HepG2 (cell line): ENCODE measurements around the gene EFNA2. TPM values are rescaled to one million over a fixed set of nuclear protein-coding genes. Genes with fewer than 3 reads are reported as not detected.
A peak's percentile ranks its signal among the peaks of the same experiment; 100 is the strongest.

Experiments used
- ATAC-seq: fragments of 200-7000 bp; cut with Tn5 transposase; 3 replicates; pipeline ENCODE4 v1.9.1; 2020; ENCODE audit warnings: mild to moderate bottlenecking, moderate library complexity
- BruUV-seq: library from RNA; stranded (reverse); fragments of 400-500 nt; replicated peaks from 2 replicates; lab custom pipeline; 2021; lab: Mats Ljungman, UMichigan
- CTCF ChIA-PET: fragments of 300-600 bp; formaldehyde crosslinking; extraction: SDS; loops from one replicate; lab custom pipeline; 2021; ENCODE audit warnings: low total read pairs, inconsistent platforms, low intra/inter-chr PET ratio; lab: Yijun Ruan, JAX
- POLR2A ChIA-PET: fragments of 350-600 bp; sonication (Branson Sonifier 250); formaldehyde crosslinking; loops from one replicate; lab custom pipeline; 2020; ENCODE audit warnings: antibody characterized with exemption, inconsistent platforms; lab: Yijun Ruan, JAX
- DNase-seq: peaks from one replicate; pipeline ENCODE4 v3.0.0-alpha.2; 2015; ENCODE audit warnings: low spot score
- FAIRE-seq: peaks from 3 replicates; lab custom pipeline; 2011; peaks lifted over from hg19 to GRCh38; lab: Jason Lieb, UNC
- H2AFZ ChIP-seq: one replicate; pipeline ENCODE4 v1.6.1; 2011; ENCODE audit warnings: low read length, inconsistent platforms
- H3K27ac ChIP-seq: fragments of 300-600 bp; 3 replicates; pipeline ENCODE4 v1.8.0; 2011; ENCODE audit warnings: mixed run types, mild to moderate bottlenecking, mixed read lengths, low read length, inconsistent platforms; ENCODE audit not compliant: insufficient read depth; ENCODE audit errors: extremely low read length
- H3K27me3 ChIP-seq, 2 experiments: fragments of 200-600 bp in 1 of 2; 2 replicates in 1 of 2; 3 replicates in 1 of 2; pipeline versions ENCODE4 v1.6.0 to v1.8.0; 2011; ENCODE audit warnings: low read length in 2 of 2, mild to moderate bottlenecking in 2 of 2, moderate library complexity in 2 of 2, inconsistent platforms in 1 of 2; ENCODE audit not compliant: insufficient read depth in 2 of 2, control insufficient read depth in 1 of 2
- H3K36me3 ChIP-seq, 2 experiments: fragments of 200-600 bp in 1 of 2; replicated peaks in 1 of 2; 2 replicates in 1 of 2; 3 replicates in 1 of 2; pipeline versions ENCODE4 v1.5.1 to v1.8.0; 2011; ENCODE audit warnings: low read length in 2 of 2, inconsistent platforms in 1 of 2; ENCODE audit not compliant: insufficient read depth in 2 of 2, control insufficient read depth in 1 of 2
- H3K4me1 ChIP-seq: 2 replicates; pipeline ENCODE4 v1.5.1; 2012; ENCODE audit warnings: low read length, inconsistent platforms; ENCODE audit not compliant: insufficient read depth
- H3K4me2 ChIP-seq: 2 replicates; pipeline ENCODE4 v1.6.0; 2011; ENCODE audit warnings: low read depth, low read length, inconsistent platforms
- H3K4me3 ChIP-seq, 3 experiments: fragments of 200-600 bp in 1 of 3; sonication (generic), shearing (Covaris generic) in 1 of 3; replicated peaks in 1 of 3; 2 replicates each; pipeline ENCODE4 v1.5.1; 2011 to 2016; ENCODE audit warnings: low read length in 3 of 3, inconsistent platforms in 2 of 3, low read depth in 2 of 3, mild to moderate bottlenecking in 2 of 3, control low read depth in 1 of 3, mixed read lengths in 1 of 3; ENCODE audit not compliant: insufficient read depth in 1 of 3
- H3K79me2 ChIP-seq: one replicate; pipeline ENCODE4 v1.6.1; 2011; ENCODE audit warnings: low read length, inconsistent platforms; ENCODE audit not compliant: insufficient read depth
- H3K9ac ChIP-seq: 2 replicates; pipeline ENCODE4 v1.6.0; 2011; ENCODE audit warnings: mild to moderate bottlenecking, low read depth, low read length, inconsistent platforms; ENCODE audit not compliant: insufficient read depth
- H3K9me3 ChIP-seq: 2 replicates; pipeline ENCODE4 v1.5.1; 2012; ENCODE audit warnings: mild to moderate bottlenecking, low read length
- H4K20me1 ChIP-seq: 2 replicates; pipeline ENCODE4 v1.6.0; 2011; ENCODE audit warnings: inconsistent platforms, mild to moderate bottlenecking, low read length, moderate library complexity; ENCODE audit not compliant: insufficient read depth
- ARID2 ChIP-seq: sonication (generic); formaldehyde crosslinking; IDR thresholded peaks from 2 replicates; pipeline ENCODE4 v1.8.1; 2022; ENCODE audit warnings: mild to moderate bottlenecking, missing genetic modification reagents, borderline replicate concordance
- CBX2 ChIP-seq, 2 experiments: fragments of 200-600 bp in 1 of 2; sonication (generic); formaldehyde crosslinking in 1 of 2; IDR thresholded peaks; 2 replicates each; pipeline versions ENCODE4 v1.7.0 to v1.8.1; 2018 to 2022; ENCODE audit warnings: low read depth in 2 of 2, low read length in 1 of 2, mild to moderate bottlenecking in 1 of 2, missing genetic modification reagents in 1 of 2
- NFATC3 ChIP-seq: sonication (generic); formaldehyde crosslinking; IDR thresholded peaks from 2 replicates; pipeline ENCODE4 v1.5.1; 2020; ENCODE audit warnings: mild to moderate bottlenecking, missing genetic modification reagents
- NFIB ChIP-seq: sonication (generic); formaldehyde crosslinking; IDR thresholded peaks from 2 replicates; pipeline ENCODE4 v1.9.0; 2021; ENCODE audit warnings: missing genetic modification reagents, mild to moderate bottlenecking, borderline replicate concordance
- PRPF4 ChIP-seq: fragments of 200-400 bp; formaldehyde crosslinking; IDR thresholded peaks from 2 replicates; pipeline ENCODE4 v1.6.1; 2016; ENCODE audit warnings: low read length, low read depth; ENCODE audit not compliant: poor library complexity, severe bottlenecking
- PTBP1 ChIP-seq: fragments of 200-400 bp; formaldehyde crosslinking; IDR thresholded peaks from 2 replicates; pipeline ENCODE4 v1.6.1; 2018; ENCODE audit warnings: low read length, low read depth; ENCODE audit not compliant: poor library complexity, severe bottlenecking
- ZNF230 ChIP-seq: sonication (generic); formaldehyde crosslinking; IDR thresholded peaks from 2 replicates; pipeline ENCODE4 v1.4.0; 2020; ENCODE audit warnings: mild to moderate bottlenecking, missing genetic modification reagents
- ZNF407 ChIP-seq: sonication (generic); formaldehyde crosslinking; IDR thresholded peaks from one replicate; pipeline ENCODE4 v1.5.1; 2020; ENCODE audit warnings: mild to moderate bottlenecking, missing genetic modification reagents; ENCODE audit errors: not compliant biosample characterization
- ZNF589 ChIP-seq: sonication (generic); formaldehyde crosslinking; conservative IDR thresholded peaks from 2 replicates; pipeline ENCODE4 v1.8.0; 2022; ENCODE audit warnings: mild to moderate bottlenecking, moderate library complexity, missing genetic modification reagents
- WGBS: methylation state at CpG from one replicate; pipeline ENCODE4 v1.1.6; 2017; ENCODE audit warnings: low lambda C conversion rate; 5-methylcytosine and 5-hydroxymethylcytosine counted together
- in situ Hi-C: cut with HindIII; loops from 2 replicates; pipeline ENCODE4 v1.10.0; 2017; ENCODE audit warnings: low pct_unique_long_range_greater_than_20kb; ENCODE audit not compliant: extremely low pct_ligation_motif_present
- intact Hi-C: fragments of 100-400 bp; cut with micrococcal nuclease; formaldehyde crosslinking; loops from one replicate; pipeline ENCODE4 v1.10.0; 2022; ENCODE audit not compliant: unreplicated experiment
- polyA plus RNA-seq, 8 experiments: library from polyadenylated mRNA; depleted of rRNA in 3 of 8; stranded (reverse) in 7 of 8; unstranded in 1 of 8; fragments of >200 nt; fragmentation: Illumina TruSeq in 4 of 8; extraction: Trizol in 4 of 8; gene quantifications; 2 replicates each; pipeline versions ENCODE4 v1.2.1 to v1.2.3, GENCODE V29; 2011 to 2016; ENCODE audit warnings: low read depth in 4 of 8, missing spikeins in 1 of 8, mixed read lengths in 1 of 8; ENCODE audit not compliant: insufficient read depth in 1 of 8
- total RNA-seq, 5 experiments: library from RNA; depleted of rRNA; stranded (reverse); fragments of >200 nt; fragmentation: Illumina TruSeq; extraction: Trizol; gene quantifications; 2 replicates each; pipeline ENCODE4 v1.2.3, GENCODE V29; 2016; ENCODE audit warnings: low read depth in 1 of 5
- TF ChIP-seq, protein P1 (sequence below): sonication (generic); formaldehyde crosslinking; IDR thresholded peaks from 2 replicates; pipeline ENCODE4 v1.5.0; 2020; ENCODE audit warnings: mild to moderate bottlenecking, missing genetic modification reagents

The EFNA2 gene
- total and polyA plus RNA-seq, 2 of the 13 experiments (the other 11 are each of a cell fraction or from before 2014, with no cell fraction given): 6.0 to 9.9 TPM

- peak overlapping the region; percentile 41 to 80 (median 52); a peak in 5 of 6 replicates for H3K4me3 ChIP-seq
- in situ Hi-C loops: loop anchor here (5.0 kb wide), 1 partner anchor 32 kb away; the partner anchor contains the start of gene FAM174C
- intact Hi-C loops: loop anchor here (1.0 kb wide), 1 partner anchor 24 kb away; the partner anchor contains the start of gene CIRBP
- peaks cover 2% of the 10 kb centered on the region; the same call in 1 of the 2 replicates for H4K20me1 ChIP-seq
- H3K27me3 ChIP-seq: no peaks in the 10 kb centered on the region
- no peaks in the 10 kb centered on the region for H3K36me3 ChIP-seq
- POLR2A ChIA-PET: interaction anchor here (0.7 to 10.1 kb wide), 16 partner anchors 8 to 147 kb away, joined by 3 to 469 read pairs (median 5); partner anchors contain the start of genes CIRBP, FAM174C and GPX4
- peak; percentile 84 for FAIRE-seq
- 3% methylated on average over 6 of the region's 31 CpGs for WGBS
- BruUV-seq: no TSS peak
- H3K79me2 ChIP-seq: peaks cover 24% of the 10 kb centered on the region
- H2AFZ ChIP-seq: no peak overlapping the region
- CTCF ChIA-PET: interaction anchor here (1.4 to 3.3 kb wide), 2 partner anchors 22 to 34 kb away, joined by 6 to 60 read pairs; no protein-coding TSS in a partner anchor
- H3K4me2 ChIP-seq: peak overlapping the region; percentile 81
- peak overlapping the region; percentile 73 for H3K9ac ChIP-seq
- no peaks in the 10 kb centered on the region for H3K9me3 ChIP-seq
- ATAC-seq: peak; percentile 49
- peak; percentile 86 for DNase-seq
- peak overlapping the region; percentile 96 for H3K27ac ChIP-seq
- H3K4me1 ChIP-seq: peaks cover 65% of the 10 kb centered on the region
- TF ChIP-seq ZNF407 (CRISPR knock-in tag): no peak
- TF ChIP-seq ZNF589 (CRISPR knock-in tag): no peak
- TF ChIP-seq NFATC3 (CRISPR knock-in tag): no peak
- TF ChIP-seq NFIB: no peak
- no peak for TF ChIP-seq PTBP1
- TF ChIP-seq, protein P1, sequence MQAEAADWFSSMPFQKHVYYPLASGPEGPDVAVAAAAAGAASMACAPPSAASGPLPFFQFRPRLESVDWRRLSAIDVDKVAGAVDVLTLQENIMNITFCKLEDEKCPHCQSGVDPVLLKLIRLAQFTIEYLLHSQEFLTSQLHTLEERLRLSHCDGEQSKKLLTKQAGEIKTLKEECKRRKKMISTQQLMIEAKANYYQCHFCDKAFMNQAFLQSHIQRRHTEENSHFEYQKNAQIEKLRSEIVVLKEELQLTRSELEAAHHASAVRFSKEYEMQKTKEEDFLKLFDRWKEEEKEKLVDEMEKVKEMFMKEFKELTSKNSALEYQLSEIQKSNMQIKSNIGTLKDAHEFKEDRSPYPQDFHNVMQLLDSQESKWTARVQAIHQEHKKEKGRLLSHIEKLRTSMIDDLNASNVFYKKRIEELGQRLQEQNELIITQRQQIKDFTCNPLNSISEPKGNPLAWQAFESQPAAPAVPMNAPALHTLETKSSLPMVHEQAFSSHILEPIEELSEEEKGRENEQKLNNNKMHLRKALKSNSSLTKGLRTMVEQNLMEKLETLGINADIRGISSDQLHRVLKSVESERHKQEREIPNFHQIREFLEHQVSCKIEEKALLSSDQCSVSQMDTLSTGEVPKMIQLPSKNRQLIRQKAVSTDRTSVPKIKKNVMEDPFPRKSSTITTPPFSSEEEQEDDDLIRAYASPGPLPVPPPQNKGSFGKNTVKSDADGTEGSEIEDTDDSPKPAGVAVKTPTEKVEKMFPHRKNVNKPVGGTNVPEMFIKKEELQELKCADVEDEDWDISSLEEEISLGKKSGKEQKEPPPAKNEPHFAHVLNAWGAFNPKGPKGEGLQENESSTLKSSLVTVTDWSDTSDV (CRISPR knock-in tag): no peak
- TF ChIP-seq ZNF230 (CRISPR knock-in tag): peak; percentile 76; the same call in 1 of the 2 replicates
- TF ChIP-seq CBX2 (IDR thresholded peaks at IDR 0.05; ENCODE audit: low read depth, low read length): no peak
- no peak for TF ChIP-seq CBX2 (CRISPR knock-in tag; IDR thresholded peaks at IDR 0.05; ENCODE audit: low read depth)
- TF ChIP-seq PRPF4: no peak
- TF ChIP-seq ARID2 (CRISPR knock-in tag): no peak
These were observed 40.8 kb upstream of the EFNA2 start for GRCh38 chr19:1244693-1245451.
